H1 (cell line): ENCODE measurements around the gene SRSF3. TPM values are rescaled to one million over a fixed set of nuclear protein-coding genes. Genes with fewer than 3 reads are reported as not detected.
A peak's percentile ranks its signal among the peaks of the same experiment; 100 is the strongest.

ENCODE experiments used
- CTCF ChIA-PET: fragments of 300-600 bp; sonication (Branson Sonifier 250); formaldehyde crosslinking; loops from one replicate; lab custom pipeline; 2021; ENCODE audit not compliant: partially characterized antibody; lab: Charles Lee
- POLR2A ChIA-PET: fragments of 300-600 bp; sonication (Branson Sonifier 250); formaldehyde crosslinking; loops from one replicate; lab custom pipeline; 2021; ENCODE audit warnings: inconsistent platforms; ENCODE audit not compliant: partially characterized antibody; lab: Charles Lee
- DNase-seq, 2 experiments: peaks; one replicate each; pipeline versions ENCODE4 v3.0.0 to v3.0.0-alpha.2; 2010 to 2022; ENCODE audit warnings: low spot score in 2 of 2, low read depth in 1 of 2, mixed read lengths in 1 of 2
- FAIRE-seq: peaks from 2 replicates; lab custom pipeline; 2011; peaks lifted over from hg19 to GRCh38; lab: Jason Lieb, UNC
- H2AFZ ChIP-seq: 2 replicates; pipeline ENCODE4 v1.8.1; 2012; ENCODE audit warnings: low read length, inconsistent platforms
- H2AK5ac ChIP-seq: 2 replicates; pipeline ENCODE4 v1.6.1; 2013; ENCODE audit warnings: low read depth, low read length
- H2BK120ac ChIP-seq: replicated peaks from 2 replicates; pipeline ENCODE3; 2013; ENCODE audit warnings: low read depth, low read length, inconsistent platforms
- H2BK12ac ChIP-seq: 2 replicates; pipeline ENCODE4 v1.6.1; 2013; ENCODE audit warnings: low read depth, low read length
- H2BK15ac ChIP-seq: 2 replicates; pipeline ENCODE4 v1.6.1; 2013; ENCODE audit warnings: low read length
- H2BK20ac ChIP-seq: 2 replicates; pipeline ENCODE4 v1.6.1; 2013; ENCODE audit warnings: low read length
- H2BK5ac ChIP-seq: 2 replicates; pipeline ENCODE4 v1.6.1; 2013; ENCODE audit warnings: low read depth, low read length
- H3K14ac ChIP-seq: 2 replicates; pipeline ENCODE4 v1.6.1; 2013; ENCODE audit warnings: inconsistent platforms; ENCODE audit not compliant: insufficient read length
- H3K18ac ChIP-seq: 2 replicates; pipeline ENCODE4 v1.6.1; 2013; ENCODE audit warnings: low read length; ENCODE audit errors: extremely low read depth
- H3K23ac ChIP-seq: 2 replicates; pipeline ENCODE4 v1.6.1; 2013; ENCODE audit warnings: inconsistent platforms; ENCODE audit not compliant: insufficient read length
- H3K23me2 ChIP-seq: 2 replicates; pipeline ENCODE4 v1.6.1; 2013; ENCODE audit warnings: low read depth, low read length
- H3K27ac ChIP-seq: 2 replicates; pipeline ENCODE4 v1.6.1; 2011; ENCODE audit warnings: low read depth, low read length, inconsistent platforms
- H3K27me3 ChIP-seq, 4 experiments: replicated peaks in 1 of 4; 1 replicate in 1 of 4; 2 replicates in 3 of 4; pipeline versions ENCODE4 v1.6.1 to v1.8.1; 2011 to 2013; ENCODE audit warnings: low read length in 3 of 4, mild to moderate bottlenecking in 3 of 4, inconsistent platforms in 2 of 4, mixed read lengths in 2 of 4, moderate library complexity in 1 of 4; ENCODE audit not compliant: control insufficient read depth in 3 of 4, insufficient read depth in 3 of 4; ENCODE audit errors: extremely low read depth in 1 of 4
- H3K36me3 ChIP-seq, 4 experiments: 2 replicates each; pipeline versions ENCODE4 v1.6.1 to v1.8.1; 2011 to 2013; ENCODE audit warnings: mild to moderate bottlenecking in 4 of 4, low read length in 3 of 4, moderate library complexity in 2 of 4, control low read depth in 1 of 4, inconsistent platforms in 1 of 4; ENCODE audit not compliant: insufficient read depth in 4 of 4, control insufficient read depth in 2 of 4
- H3K4ac ChIP-seq: replicated peaks from 2 replicates; pipeline ENCODE3; 2013; ENCODE audit warnings: low read length, low read depth, mixed read lengths, inconsistent platforms; ENCODE audit not compliant: insufficient read length
- H3K4me1 ChIP-seq, 4 experiments: replicated peaks in 1 of 4; 1 replicate in 1 of 4; 2 replicates in 3 of 4; pipeline versions ENCODE4 v1.6.1 to v1.8.1; 2011 to 2013; ENCODE audit warnings: low read length in 3 of 4, inconsistent platforms in 2 of 4, mixed read lengths in 1 of 4; ENCODE audit not compliant: insufficient read depth in 4 of 4, control insufficient read depth in 3 of 4
- H3K4me2 ChIP-seq, 2 experiments: 2 replicates each; pipeline versions ENCODE4 v1.6.1 to v1.8.1; 2011 to 2013; ENCODE audit warnings: low read depth in 2 of 2, low read length in 2 of 2, control low read depth in 1 of 2, inconsistent platforms in 1 of 2, mild to moderate bottlenecking in 1 of 2; ENCODE audit not compliant: insufficient read depth in 1 of 2
- H3K4me3 ChIP-seq, 4 experiments: fragments of 200-600, 300-600 bp in 1 of 4; sonication (generic), shearing (Covaris generic), sonication (Bioruptor Twin) in 1 of 4; 2 replicates each; pipeline versions ENCODE4 v1.5.1 to v1.8.1; 2011 to 2016; ENCODE audit warnings: low read length in 4 of 4, low read depth in 3 of 4, control low read depth in 2 of 4, inconsistent platforms in 2 of 4, mild to moderate bottlenecking in 2 of 4, mixed read lengths in 1 of 4, moderate library complexity in 1 of 4; ENCODE audit not compliant: insufficient read depth in 2 of 4; ENCODE audit errors: extremely low read depth in 1 of 4
- H3K56ac ChIP-seq: replicated peaks from 2 replicates; pipeline ENCODE3; 2013; ENCODE audit warnings: low read depth, mild to moderate bottlenecking, mixed read lengths, low read length, inconsistent platforms; ENCODE audit not compliant: insufficient read length
- H3K79me1 ChIP-seq: 2 replicates; pipeline ENCODE4 v1.6.1; 2013; ENCODE audit warnings: low read depth, low read length, control low read depth
- H3K79me2 ChIP-seq, 2 experiments: 2 replicates each; pipeline versions ENCODE4 v1.6.1 to v1.8.1; 2012 to 2013; ENCODE audit warnings: low read length in 2 of 2, mild to moderate bottlenecking in 2 of 2, inconsistent platforms in 1 of 2; ENCODE audit not compliant: insufficient read depth in 2 of 2, control insufficient read depth in 1 of 2
- H3K9ac ChIP-seq, 4 experiments: replicated peaks in 1 of 4; 1 replicate in 1 of 4; 2 replicates in 3 of 4; pipeline versions ENCODE4 v1.6.1 to v1.8.1; 2011 to 2013; ENCODE audit warnings: low read depth in 3 of 4, low read length in 3 of 4, control low read depth in 2 of 4, mild to moderate bottlenecking in 2 of 4, moderate library complexity in 2 of 4, inconsistent platforms in 1 of 4; ENCODE audit errors: extremely low read depth in 1 of 4
- H3K9me3 ChIP-seq, 2 experiments: 2 replicates each; pipeline versions ENCODE4 v1.6.1 to v1.8.1; 2012 to 2013; ENCODE audit warnings: mild to moderate bottlenecking in 2 of 2, moderate library complexity in 2 of 2, control low read depth in 1 of 2, inconsistent platforms in 1 of 2, low read depth in 1 of 2, low read length in 1 of 2, mixed read lengths in 1 of 2; ENCODE audit not compliant: insufficient read depth in 2 of 2
- H4K20me1 ChIP-seq, 2 experiments: replicated peaks in 1 of 2; 2 replicates each; pipeline versions ENCODE3 to v1.8.1; 2011 to 2013; ENCODE audit warnings: inconsistent platforms in 2 of 2, low read length in 2 of 2, mild to moderate bottlenecking in 1 of 2; ENCODE audit not compliant: insufficient read depth in 2 of 2, control insufficient read depth in 1 of 2
- H4K5ac ChIP-seq: 2 replicates; pipeline ENCODE4 v1.6.1; 2013; ENCODE audit warnings: low read length, low read depth, mixed read lengths, inconsistent platforms; ENCODE audit not compliant: insufficient read length
- H4K8ac ChIP-seq: 2 replicates; pipeline ENCODE4 v1.8.0; 2013; ENCODE audit warnings: mild to moderate bottlenecking, moderate library complexity, low read length, inconsistent platforms; ENCODE audit not compliant: insufficient read depth; ENCODE audit errors: extremely low read depth
- H4K91ac ChIP-seq: replicated peaks from 2 replicates; pipeline ENCODE3; 2013; ENCODE audit warnings: low read length, mixed read lengths, inconsistent platforms; ENCODE audit not compliant: insufficient read length
- CREB1 ChIP-seq: IDR thresholded peaks from 2 replicates; pipeline ENCODE4 v1.6.1; 2012; ENCODE audit warnings: inconsistent platforms
- PHF8 ChIP-seq: fragments of 200-600 bp; sonication (generic); conservative IDR thresholded peaks from 2 replicates; pipeline ENCODE4 v1.7.1; 2012; ENCODE audit warnings: low read depth, mild to moderate bottlenecking, inconsistent platforms, low read length, moderate library complexity
- USF2 ChIP-seq: IDR thresholded peaks from 2 replicates; pipeline ENCODE4 v1.6.1; 2011; ENCODE audit warnings: low read length, improper control_type of control experiment
- WGBS, 2 experiments: shearing (Covaris generic) in 1 of 2; methylation state at CpG; one replicate each; pipeline versions ENCODE4 v1.1.6 to v1.1.7; 2013 to 2015; ENCODE audit warnings: low lambda C conversion rate in 2 of 2, mixed read lengths in 2 of 2, inconsistent platforms in 1 of 2, low coverage in 1 of 2, missing lambda C conversion rate in 1 of 2; ENCODE audit not compliant: insufficient replicate concordance in 2 of 2, insufficient coverage in 1 of 2, insufficient read length in 1 of 2; ENCODE audit errors: extremely low coverage in 1 of 2, missing lambda C conversion rate in 1 of 2; 5-methylcytosine and 5-hydroxymethylcytosine counted together
- polyA plus RNA-seq, 7 experiments: library from polyadenylated mRNA; depleted of rRNA in 3 of 7; stranded (reverse) in 5 of 7; unstranded in 2 of 7; fragments of >200 nt in 5 of 7; fragments of 200-250 nt in 2 of 7; gene quantifications; 1 replicate in 5 of 7; 2 replicates in 1 of 7; 4 replicates in 1 of 7; pipeline versions ENCODE4 v1.2.1 to v1.2.3, GENCODE V29; 2011 to 2013; ENCODE audit warnings: missing spikeins in 2 of 7, mixed read lengths in 2 of 7
- total RNA-seq: library from RNA; stranded (reverse); fragmentation: NEBNext Ultra II Directional; extraction: Animal tissue kit (Norgen Biotek cat#: 25700); gene quantifications from 2 replicates; pipeline ENCODE4 v1.2.1, GENCODE V29; 2021

The SRSF3 gene
- total and polyA plus RNA-seq, 2 of the 8 experiments (the other 6 are each of a cell fraction or from before 2014, with no cell fraction given), result 471 to 689 TPM

GRCh38 chr6:36593569-36594028 is 563 bp upstream of the SRSF3 start:
- no peak for FAIRE-seq
- CTCF ChIA-PET, result interaction anchor here (0.9 kb wide), 1 partner anchor 151 kb away, joined by 3 read pairs; the partner anchor contains the start of gene KCTD20
- H3K79me2 ChIP-seq, result peaks cover 39 to 44% of the 10 kb centered on the region in 2 experiments

More at GRCh38 chr6:36593569-36594028, 563 bp upstream of the SRSF3 start:
- peak overlapping the region; percentile 75 for H3K4me2 ChIP-seq
- no peaks in the 10 kb centered on the region for H3K27me3 ChIP-seq
- no peak overlapping the region for H2BK20ac ChIP-seq
- peak overlapping the region; percentile 89 for H4K5ac ChIP-seq
- POLR2A ChIA-PET, result interaction anchor here (0.5 to 13.4 kb wide), 9 partner anchors 7 to 170 kb away, joined by 3 to 386 read pairs (median 4); no protein-coding TSS in a partner anchor
- TF ChIP-seq PHF8 (no peak), CREB1 (no peak), USF2 (peak; percentile 45)
- TF ChIP-seq, all 59 proteins: peak for 1
- Histone ChIP-seq H3K56ac (peak overlapping the region; percentile 12), H3K36me3 (peaks cover 14 to 38% (median 18%) of the 10 kb centered on the region in 4 experiments), H3K4me3 (peak overlapping the region; percentile 93 to 100 (median 96)), H3K9me3 (no peaks in the 10 kb centered on the region), H4K8ac (peak overlapping the region; percentile 93; the same call in 1 of the 2 replicates), H3K4me1 (peaks cover 0 to 3% (median under 1%) of the 10 kb centered on the region in 4 experiments; a peak in 3 of 7 replicates), H4K20me1 (peaks cover 19 to 28% of the 10 kb centered on the region in 2 experiments), H3K14ac (no peak overlapping the region), H3K79me1 (no peaks in the 10 kb centered on the region), H3K23me2 (peaks cover 4% of the 10 kb centered on the region; the same call in 1 of the 2 replicates), H2AK5ac (peak overlapping the region; percentile 28; the same call in 1 of the 2 replicates), H2BK120ac (no peak overlapping the region), H2BK5ac (peak overlapping the region; percentile 88), H3K18ac (peak overlapping the region; percentile 32), H2BK15ac (peak overlapping the region; percentile 93; the same call in 1 of the 2 replicates), H3K27ac (peak overlapping the region; percentile 97), H3K4ac (peak overlapping the region; percentile 48), H3K9ac (peak overlapping the region; percentile 69 to 99 (median 94)), H2BK12ac (peak overlapping the region; percentile 96), H3K23ac (no peak overlapping the region), H2AFZ (peak overlapping the region; percentile 86), H4K91ac (peak overlapping the region; percentile 47)
- no peak for DNase-seq
- 12% methylated on average over 15 of the region's 15 CpGs; no CpG with 5 or more reads in 1 of the 2 experiments for WGBS, 2 experiments
